Activated CD4-positive, alpha-beta memory T cell treated with anti-CD3 and anti-CD28 coated beads, Interleukin-2, amount 10 ng/mL, durations not matched to agents 7 days and 5 days (primary cell): ENCODE data around the gene HAT1. TPM values are rescaled to one million over a fixed set of nuclear protein-coding genes. Genes with fewer than 3 reads are reported as not detected.
A peak's percentile ranks its signal among the peaks of the same experiment; 100 is the strongest.
"Not testable (repeated sequence)": the region's sequence is repeated elsewhere in the genome, so short reads cannot be mapped to it uniquely, and the experiment has no call there.

Experiments used
- CTCF ChIA-PET: fragments of 350-600 bp; sonication (Branson Sonifier 250); formaldehyde crosslinking; loops from one replicate; lab custom pipeline; 2021; ENCODE audit warnings: antibody characterized with exemption, inconsistent platforms; lab: Charles Lee
- POLR2A ChIA-PET: fragments of 350-600 bp; sonication (Branson Sonifier 250); formaldehyde crosslinking; loops from one replicate; lab custom pipeline; 2021; ENCODE audit warnings: antibody characterized with exemption; lab: Charles Lee
- DNase-seq: peaks from one replicate; pipeline ENCODE4 v3.0.0-alpha.2; 2020
- H3K27ac Mint-ChIP-seq: one replicate; pipeline ENCODE4 v1.8.0; 2021; ENCODE audit warnings: mild to moderate bottlenecking, mixed read lengths
- H3K27me3 Mint-ChIP-seq: one replicate; pipeline ENCODE4 v1.8.0; 2021; ENCODE audit warnings: mixed read lengths
- H3K36me3 Mint-ChIP-seq: one replicate; pipeline ENCODE4 v1.8.0; 2021; ENCODE audit warnings: low read depth, mixed read lengths
- H3K4me1 Mint-ChIP-seq: one replicate; pipeline ENCODE4 v1.8.0; 2021; ENCODE audit warnings: mixed read lengths
- H3K4me3 Mint-ChIP-seq: one replicate; pipeline ENCODE4 v1.8.0; 2021; ENCODE audit warnings: mild to moderate bottlenecking, mixed read lengths
- H3K9me3 Mint-ChIP-seq: one replicate; pipeline ENCODE4 v1.8.0; 2021; ENCODE audit warnings: mixed read lengths
- total RNA-seq, 2 experiments: library from RNA; stranded (reverse); gene quantifications; one replicate each; pipeline ENCODE4 v1.2.3, GENCODE V29; 2021

HAT1 gene
- total RNA-seq, 2 experiments from 2014 or later, result 59.4 to 59.5 TPM

DNA sequence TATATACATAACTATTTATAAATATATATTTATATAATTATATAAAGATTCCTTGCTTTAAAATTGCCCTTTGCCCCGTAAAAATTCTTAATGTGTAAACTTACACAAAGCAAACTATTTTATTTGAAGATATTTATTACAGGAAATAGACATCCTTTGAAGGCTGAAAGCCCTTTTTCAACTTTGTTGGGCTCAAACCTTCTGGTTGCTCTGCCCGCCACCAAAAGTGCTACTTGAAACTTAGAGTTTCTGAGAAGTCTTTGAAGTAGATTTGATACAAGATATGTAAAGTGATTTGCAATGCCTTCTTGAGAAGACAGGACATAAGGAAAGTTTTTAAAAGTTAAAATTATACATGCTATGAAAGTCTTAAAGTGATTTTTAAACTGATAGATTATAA is 40.9 kb downstream of the HAT1 start:
- Mint-ChIP-seq H3K4me3 (no peak overlapping the region), H3K27ac (no peak overlapping the region), H3K4me1 (peaks cover 21% of the 10 kb centered on the region), H3K27me3 (no peaks in the 10 kb centered on the region), H3K36me3 (peaks cover 31% of the 10 kb centered on the region), H3K9me3 (no peaks in the 10 kb centered on the region)
- CTCF ChIA-PET, result interaction anchor here (1.3 to 1.6 kb wide), 2 partner anchors 22 to 41 kb away, joined by 4 read pairs; partner anchors contain the start of gene HAT1
- DNase-seq, result peak; percentile 22
- POLR2A ChIA-PET, result no interaction called here

- Mint-ChIP-seq H3K4me1 (peaks cover 21% of the 10 kb centered on the region), H3K27ac (no peak overlapping the region), H3K36me3 (peaks cover 30% of the 10 kb centered on the region), H3K27me3 (no peaks in the 10 kb centered on the region), H3K4me3 (no peak overlapping the region), H3K9me3 (no peaks in the 10 kb centered on the region)
- ChIA-PET POLR2A (interaction anchor here (0.9 kb wide), 1 partner anchor 42 kb away, joined by 3 read pairs; the partner anchor contains the start of gene HAT1), CTCF (interaction anchor here (0.6 to 1.6 kb wide), 3 partner anchors 23 to 51 kb away, joined by 3 to 4 read pairs (median 4); partner anchors contain the start of gene HAT1)
- no peak for DNase-seq
Observed at GRCh38 chr2:171964308-171964707, 42.0 kb downstream of the HAT1 start.

DNA sequence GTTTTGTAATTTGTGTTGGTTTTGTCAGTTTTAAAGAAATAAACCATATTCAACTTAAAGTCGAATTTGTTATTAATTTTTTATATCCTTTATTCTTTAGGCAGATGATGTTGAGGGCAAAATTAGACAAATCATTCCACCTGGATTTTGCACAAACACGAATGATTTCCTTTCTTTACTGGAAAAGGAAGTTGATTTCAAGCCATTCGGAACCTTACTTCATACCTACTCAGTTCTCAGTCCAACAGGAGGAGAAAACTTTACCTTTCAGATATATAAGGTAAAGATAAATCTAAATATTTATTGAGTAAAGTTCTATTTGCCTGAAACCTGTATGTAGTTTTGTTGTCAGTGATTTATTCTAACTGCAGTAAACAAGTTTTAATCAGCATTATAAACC is 43.0 kb downstream of the HAT1 start:
- Mint-ChIP-seq H3K36me3 (peaks cover 27% of the 10 kb centered on the region), H3K27ac (no peak overlapping the region), H3K27me3 (no peaks in the 10 kb centered on the region), H3K4me3 (no peak overlapping the region), H3K9me3 (no peaks in the 10 kb centered on the region), H3K4me1 (peaks cover 19% of the 10 kb centered on the region)
- CTCF ChIA-PET, result no interaction called here
- DNase-seq, result no peak
- POLR2A ChIA-PET, result no interaction called here

- H3K9me3 Mint-ChIP-seq, result no peaks in the 10 kb centered on the region
- POLR2A ChIA-PET, result no interaction called here
- peaks cover 27% of the 10 kb centered on the region for H3K36me3 Mint-ChIP-seq
- DNase-seq, result no peak
- no peak overlapping the region for H3K27ac Mint-ChIP-seq
- no peak overlapping the region for H3K4me3 Mint-ChIP-seq
- no peaks in the 10 kb centered on the region for H3K27me3 Mint-ChIP-seq
- CTCF ChIA-PET, result no interaction called here
- peaks cover 19% of the 10 kb centered on the region for H3K4me1 Mint-ChIP-seq
Observed at GRCh38 chr2:171965661-171966060, 43.4 kb downstream of the HAT1 start.

GRCh38 chr2:171966235-171966634 is 44.0 kb downstream of the HAT1 start:
- no peaks in the 10 kb centered on the region for H3K27me3 Mint-ChIP-seq
- H3K36me3 Mint-ChIP-seq, result peaks cover 28% of the 10 kb centered on the region
- H3K27ac Mint-ChIP-seq, result no peak overlapping the region
- POLR2A ChIA-PET, result no interaction called here
- CTCF ChIA-PET, result no interaction called here
- peaks cover 14% of the 10 kb centered on the region for H3K4me1 Mint-ChIP-seq
- H3K4me3 Mint-ChIP-seq, result no peak overlapping the region
- H3K9me3 Mint-ChIP-seq, result no peaks in the 10 kb centered on the region
- no peak for DNase-seq

GRCh38 chr2:171966688-171967087 is 44.4 kb downstream of the HAT1 start:
- H3K4me3 Mint-ChIP-seq, result no peak overlapping the region
- no peaks in the 10 kb centered on the region for H3K9me3 Mint-ChIP-seq
- POLR2A ChIA-PET, result no interaction called here
- H3K36me3 Mint-ChIP-seq, result peaks cover 30% of the 10 kb centered on the region
- peaks cover 14% of the 10 kb centered on the region for H3K4me1 Mint-ChIP-seq
- no peak for DNase-seq
- no peaks in the 10 kb centered on the region for H3K27me3 Mint-ChIP-seq
- CTCF ChIA-PET, result no interaction called here
- no peak overlapping the region for H3K27ac Mint-ChIP-seq

- peaks cover 44% of the 10 kb centered on the region for H3K36me3 Mint-ChIP-seq
- ChIA-PET CTCF (no interaction called here), POLR2A (no interaction called here)
- no peak for DNase-seq
- no peaks in the 10 kb centered on the region for H3K27me3 Mint-ChIP-seq
- no peak overlapping the region for H3K27ac Mint-ChIP-seq
- peaks cover 16% of the 10 kb centered on the region for H3K4me1 Mint-ChIP-seq
- H3K9me3 Mint-ChIP-seq, result no peaks in the 10 kb centered on the region
- no peak overlapping the region for H3K4me3 Mint-ChIP-seq
Observed at GRCh38 chr2:171968509-171968908, 46.2 kb downstream of the HAT1 start.

DNA sequence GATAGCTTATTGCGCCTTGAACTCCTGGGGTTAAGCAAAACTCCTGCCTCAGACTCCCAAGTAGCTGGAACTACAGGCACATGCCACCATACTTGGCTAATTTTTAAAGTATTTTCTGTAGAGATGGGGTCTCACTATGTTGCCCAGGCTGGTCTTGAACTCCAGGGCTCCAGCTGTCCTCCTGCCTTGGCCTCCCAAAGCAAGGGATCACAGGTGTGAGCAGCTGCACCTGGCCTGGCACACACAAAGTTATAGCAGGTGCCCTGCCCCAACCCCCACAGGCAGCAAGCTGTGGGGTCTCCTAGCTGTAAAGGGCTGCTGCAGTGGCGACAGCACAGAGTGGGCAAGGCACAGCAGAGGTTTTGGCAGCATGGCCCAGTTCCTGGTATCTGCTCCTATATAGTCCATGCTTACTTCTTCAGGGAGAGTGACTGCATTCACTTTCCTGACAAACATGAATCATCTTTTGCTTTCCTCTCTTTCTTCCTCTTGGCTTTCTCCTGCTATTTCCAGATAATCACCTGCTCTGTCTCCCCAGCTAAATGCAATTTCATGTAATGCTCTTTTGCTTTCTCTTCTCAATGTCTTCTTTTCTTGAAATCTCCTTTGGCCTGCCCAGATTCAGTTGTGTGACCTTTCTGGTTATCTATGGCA is 50.2 kb downstream of the HAT1 start:
- POLR2A ChIA-PET, result no interaction called here
- no peak for DNase-seq
- Mint-ChIP-seq H3K36me3 (peaks cover 52% of the 10 kb centered on the region), H3K4me3 (no peak overlapping the region), H3K4me1 (peaks cover 5% of the 10 kb centered on the region), H3K9me3 (no peaks in the 10 kb centered on the region), H3K27ac (no peak overlapping the region), H3K27me3 (no peaks in the 10 kb centered on the region)
- CTCF ChIA-PET, result no interaction called here

DNA sequence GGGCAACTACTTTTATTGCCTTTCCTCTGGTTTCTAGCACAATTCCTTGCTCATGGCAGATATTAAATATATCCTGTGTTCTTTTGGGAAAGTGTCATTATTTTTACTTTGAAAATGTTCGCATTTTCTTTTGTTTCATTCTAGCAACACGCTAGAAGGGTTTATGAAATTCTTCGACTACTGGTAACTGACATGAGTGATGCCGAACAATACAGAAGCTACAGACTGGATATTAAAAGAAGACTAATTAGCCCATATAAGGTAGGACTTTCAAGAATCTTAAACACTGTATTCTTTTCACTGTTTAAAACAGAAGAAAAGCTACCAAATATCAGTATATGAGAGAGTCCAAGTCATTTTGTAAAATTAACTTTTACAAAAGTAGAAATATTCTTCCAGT is 56.8 kb downstream of the HAT1 start:
- Mint-ChIP-seq H3K4me1 (peaks cover 2% of the 10 kb centered on the region), H3K27me3 (no peaks in the 10 kb centered on the region), H3K9me3 (no peaks in the 10 kb centered on the region), H3K27ac (no peak overlapping the region), H3K4me3 (no peak overlapping the region), H3K36me3 (peaks cover 73% of the 10 kb centered on the region)
- no peak for DNase-seq
- ChIA-PET POLR2A (no interaction called here), CTCF (interaction anchor here (0.9 kb wide), 1 partner anchor 27 kb away, joined by 3 read pairs; no protein-coding TSS in a partner anchor)

- H3K4me1 Mint-ChIP-seq, DNase-seq, H3K4me3 Mint-ChIP-seq, H3K27me3 Mint-ChIP-seq, H3K9me3 Mint-ChIP-seq, POLR2A ChIA-PET, H3K27ac Mint-ChIP-seq: not testable (repeated sequence)
- CTCF ChIA-PET, result interaction anchor here (0.6 kb wide), 1 partner anchor 121 kb away, joined by 3 read pairs; no protein-coding TSS in a partner anchor
- H3K36me3 Mint-ChIP-seq, result peaks cover 40% of the 10 kb centered on the region
Observed at GRCh38 chr2:171983924-171984323, 61.7 kb downstream of the HAT1 start.

DNA sequence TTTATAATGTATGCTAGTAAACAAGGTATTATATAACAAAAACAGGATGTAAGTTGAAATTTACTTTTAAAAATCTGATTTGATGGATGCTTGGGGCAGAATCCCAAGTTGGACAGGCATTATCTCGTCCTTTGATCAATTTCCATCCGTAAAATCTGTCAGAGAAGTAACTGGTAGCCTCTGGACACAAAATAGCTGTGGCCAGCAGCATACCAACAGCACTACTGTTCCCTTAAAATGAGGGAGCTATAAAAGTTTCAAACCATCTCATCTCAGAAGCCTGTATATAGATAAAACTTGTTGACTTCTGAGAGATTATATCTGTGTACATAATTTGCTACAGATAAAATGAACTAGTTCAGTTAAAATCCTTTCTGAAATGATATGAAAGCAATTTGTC is 62.8 kb downstream of the HAT1 start:
- Mint-ChIP-seq H3K27ac (no peak overlapping the region), H3K4me1 (no peaks in the 10 kb centered on the region), H3K27me3 (peaks cover 2% of the 10 kb centered on the region), H3K36me3 (peaks cover 30% of the 10 kb centered on the region), H3K4me3 (no peak overlapping the region), H3K9me3 (no peaks in the 10 kb centered on the region)
- CTCF ChIA-PET, result no interaction called here
- POLR2A ChIA-PET, result no interaction called here
- DNase-seq, result no peak

- no peaks in the 10 kb centered on the region for H3K9me3 Mint-ChIP-seq
- H3K27ac Mint-ChIP-seq, result no peak overlapping the region
- ChIA-PET POLR2A (no interaction called here), CTCF (no interaction called here)
- no peak for DNase-seq
- peaks cover 4% of the 10 kb centered on the region for H3K27me3 Mint-ChIP-seq
- no peak overlapping the region for H3K4me3 Mint-ChIP-seq
- H3K36me3 Mint-ChIP-seq, result peaks cover 19% of the 10 kb centered on the region
- peaks cover 5% of the 10 kb centered on the region for H3K4me1 Mint-ChIP-seq
Observed at GRCh38 chr2:171986778-171987177, 64.5 kb downstream of the HAT1 start.

GRCh38 chr2:171991027-171991426 is 68.8 kb downstream of the HAT1 start:
- H3K36me3 Mint-ChIP-seq, result no peaks in the 10 kb centered on the region
- H3K27ac Mint-ChIP-seq, result no peak overlapping the region
- ChIA-PET POLR2A (interaction anchor here (1.5 kb wide), 1 partner anchor 69 kb away, joined by 3 read pairs; the partner anchor contains the start of gene HAT1), CTCF (no interaction called here)
- H3K27me3 Mint-ChIP-seq, result peaks cover 17% of the 10 kb centered on the region
- H3K9me3 Mint-ChIP-seq, result no peaks in the 10 kb centered on the region
- DNase-seq, result no peak
- H3K4me3 Mint-ChIP-seq, result no peak overlapping the region
- H3K4me1 Mint-ChIP-seq, result peaks cover 5% of the 10 kb centered on the region

DNA sequence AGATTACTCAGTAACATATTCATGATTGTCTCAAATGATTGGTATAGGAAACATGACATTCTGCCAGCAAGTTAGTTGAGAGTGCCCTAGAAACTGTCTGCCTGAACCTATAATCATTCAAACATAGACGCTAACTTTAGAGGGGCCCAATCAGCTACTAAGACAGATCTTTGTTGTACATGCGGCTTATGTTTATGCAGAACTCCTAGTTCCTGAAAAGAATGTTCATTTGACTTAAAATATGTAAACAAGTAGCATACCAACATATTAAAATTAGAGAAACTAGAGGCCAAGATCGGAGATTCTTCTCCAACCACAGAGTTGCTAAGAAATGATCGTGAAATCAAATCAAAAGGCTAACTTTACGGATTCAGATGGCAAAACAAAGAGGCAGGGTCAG is 73.3 kb downstream of the HAT1 start:
- no peaks in the 10 kb centered on the region for H3K36me3 Mint-ChIP-seq
- H3K4me1 Mint-ChIP-seq, result peaks cover 22% of the 10 kb centered on the region
- CTCF ChIA-PET, result no interaction called here

More for the DNA sequence above, 73.3 kb downstream of the HAT1 start:
- POLR2A ChIA-PET, result no interaction called here
- DNase-seq, result no peak
- Mint-ChIP-seq H3K9me3 (no peaks in the 10 kb centered on the region), H3K27me3 (peaks cover 26% of the 10 kb centered on the region), H3K27ac (no peak overlapping the region), H3K4me3 (no peak overlapping the region)
